Right lobe of liver (tissue), 6 donors: ENCODE data around the gene BRSK1. TPM values are rescaled to one million over a fixed set of nuclear protein-coding genes. Genes with fewer than 3 reads are reported as not detected.
A peak's percentile ranks its signal among the peaks of the same experiment; 100 is the strongest.

Experiments used
- ATAC-seq, 4 donors: fragments of 200-7000 bp; cut with Tn5 transposase; one replicate each; pipeline ENCODE4 v1.9.1; 2020; ENCODE audit warnings: mild to moderate bottlenecking in 4 of 4, moderate library complexity in 4 of 4
- DNase-seq, 3 donors: peaks; one replicate each; pipeline ENCODE4 v3.0.0-alpha.2; 2020
- H3K27ac ChIP-seq, 3 donors: fragments of 200-600 bp; one replicate each; pipeline ENCODE4 v1.8.0; 2022
- H3K27me3 ChIP-seq, 2 donors: fragments of 200-600 bp; one replicate each; pipeline ENCODE4 v1.8.0; 2022
- H3K36me3 ChIP-seq, 4 donors: fragments of 200-600 bp; sonication (generic) in 1 of 4; one replicate each; pipeline versions ENCODE4 v1.5.1 to v1.8.0; 2017 to 2022; ENCODE audit warnings: control low read depth in 1 of 4
- H3K4me1 ChIP-seq, 4 donors: fragments of 200-600 bp; sonication (generic) in 1 of 4; one replicate each; pipeline versions ENCODE4 v1.5.1 to v1.8.0; 2017 to 2022; ENCODE audit warnings: control low read depth in 1 of 4
- H3K4me3 ChIP-seq, 3 donors: fragments of 200-600 bp; one replicate each; pipeline ENCODE4 v1.8.0; 2022
- H3K9me3 ChIP-seq, 4 donors: fragments of 200-600 bp; sonication (generic) in 1 of 4; one replicate each; pipeline versions ENCODE4 v1.5.1 to v1.8.0; 2017 to 2022; ENCODE audit warnings: control low read depth in 1 of 4
- CTCF ChIP-seq, 4 donors: fragments of 200-600 bp in 3 of 4; fragments of 450-650 bp in 1 of 4; IDR thresholded peaks; one replicate each; pipeline versions ENCODE4 v1.5.1 to v1.8.0; 2016 to 2022; ENCODE audit warnings: antibody characterized with exemption in 4 of 4, mild to moderate bottlenecking in 2 of 4
- POLR2A ChIP-seq: fragments of 450-650 bp; IDR thresholded peaks from one replicate; pipeline ENCODE4 v1.6.1; 2017; ENCODE audit warnings: antibody characterized with exemption, mild to moderate bottlenecking
- WGBS: methylation state at CpG from one replicate; pipeline ENCODE4 v1.1.6; 2018; ENCODE audit warnings: low coverage, low lambda C conversion rate; ENCODE audit not compliant: insufficient coverage; ENCODE audit errors: missing lambda C conversion rate; 5-methylcytosine and 5-hydroxymethylcytosine counted together
- intact Hi-C, 2 donors: fragments of 100-400 bp; cut with DNase I; formaldehyde crosslinking; loops; one replicate each; pipeline versions ENCODE4 v1.11.2 to v1.14.1; 2022
- microRNA-seq, 2 donors: library from miRNA; unstranded; fragments of <30 nt; microRNA quantifications; one replicate each; pipeline ENCODE4, GENCODE V29; 2019 to 2020
- small RNA-seq, 2 experiments: library from RNA; depleted of rRNA; stranded (forward); fragments of <200 nt; gene quantifications; one replicate each; pipeline ENCODE3, GENCODE V24; 2016
- total RNA-seq, 6 experiments: library from RNA; depleted of rRNA in 2 of 6; stranded (reverse); fragments of >200 nt in 2 of 6; fragmentation: NEBNext Ultra II Directional in 3 of 6; extraction: Animal tissue kit (Norgen Biotek cat#: 25700) in 3 of 6; gene quantifications; one replicate each; pipeline versions ENCODE4 v1.1.0 to v1.2.4, GENCODE V29; 2016 to 2023
- donor health status: DM: no; HTN: yes; CAD: no.
- donor health status: DM: no; HTN: no; CAD: no.
- donor health status: DM: no; HTN: no; CAD: no.
- donor health status: DM: no; HTN: yes; CAD: no.
- donor health status: DM: no; HTN: yes; CAD: no.

The BRSK1 gene
- total RNA-seq, 6 experiments from 2014 or later = 0.20 to 0.29 (median 0.24) TPM; not detected in 3

GRCh38 chr19:55358493-55358892 is 74.7 kb downstream of the BRSK1 start:
- WGBS = 87% methylated on average over 7 of the region's 19 CpGs
- intact Hi-C loops = no loop called here
- Histone ChIP-seq H3K4me1 (peaks cover 0 to 3% (median 0%) of the 10 kb centered on the region in 4 donors), H3K4me3 (no peak overlapping the region), H3K27ac (no peak overlapping the region), H3K36me3 (no peaks in the 10 kb centered on the region), H3K27me3 (peaks cover 0 to 3% of the 10 kb centered on the region in 2 donors), H3K9me3 (no peaks in the 10 kb centered on the region)
- TF ChIP-seq POLR2A (no peak), CTCF (IDR thresholded peaks at IDR 0.05) (no peak)
- ATAC-seq = no peak
- no peak for DNase-seq

GRCh38 chr19:55358943-55359908 is 75.4 kb downstream of the BRSK1 start:
- Histone ChIP-seq H3K27ac (no peak overlapping the region), H3K27me3 (no peaks in the 10 kb centered on the region), H3K4me1 (no peaks in the 10 kb centered on the region), H3K36me3 (no peaks in the 10 kb centered on the region), H3K9me3 (no peaks in the 10 kb centered on the region), H3K4me3 (no peak overlapping the region)
- TF ChIP-seq POLR2A (no peak), CTCF (IDR thresholded peaks at IDR 0.05) (no peak)
- ATAC-seq = no peak
- intact Hi-C loops = no loop called here
- WGBS = 58% methylated on average over 11 of the region's 32 CpGs
- peak in 1 of 3 donors; percentile 16 for DNase-seq

GRCh38 chr19:55360902-55361301 is 77.1 kb downstream of the BRSK1 start:
- no peaks in the 10 kb centered on the region for H3K4me1 ChIP-seq
- intact Hi-C loops = no loop called here
- no peak overlapping the region for H3K4me3 ChIP-seq
- no peaks in the 10 kb centered on the region for H3K27me3 ChIP-seq
- no peak for TF ChIP-seq POLR2A
- DNase-seq (no peak), ATAC-seq (no peak)
- no peak overlapping the region for H3K27ac ChIP-seq
- no peaks in the 10 kb centered on the region for H3K36me3 ChIP-seq
- H3K9me3 ChIP-seq = no peaks in the 10 kb centered on the region
- WGBS = no CpG with 5 or more reads among the region's 16 CpGs

Small RNAs within 50 kb of the gene (microRNA-seq; reads per million reads assigned to microRNA genes)
- 1.2 to 1.3 reads per million in 2 donors for gene MIR6802
- 2.6 to 5.2 reads per million in 2 donors for gene MIR6803

Small RNAs within 50 kb of the gene (small RNA-seq; reads per million reads assigned to genes)
- 0 reads per million in 2 experiments for gene MIR6802
- 0 to 0.52 reads per million in 2 experiments for gene MIR6803

Other genes starting within 250 kb of the BRSK1 start
- under 1 TPM in 2 of 6 experiments, not detected in 4; 0.33 to 0.42 TPM for gene GP6, start 245.7 kb upstream of the BRSK1 start, total RNA-seq
- gene RDH13, start 220.8 kb upstream of the BRSK1 start, total RNA-seq = 10 to 100 TPM in 4 of 6 experiments, 1 to 10 TPM in 2; 7.7 to 16.8 (median 12.1) TPM
- 1 to 10 TPM in 4 of 6 experiments, under 1 TPM in 2; 0.49 to 2.4 (median 1.2) TPM for gene EPS8L1, start 208.1 kb upstream of the BRSK1 start, total RNA-seq
- 10 to 100 TPM; 35.6 to 48.1 (median 41.7) TPM for gene PPP1R12C, start 166.4 kb upstream of the BRSK1 start, total RNA-seq
- 10 to 100 TPM in 1 of 6 experiments, 1 to 10 TPM in 3, not detected in 2; 1.2 to 10.9 (median 1.6) TPM for gene TNNT1, start 134.8 kb upstream of the BRSK1 start, total RNA-seq
- under 1 TPM in 3 of 6 experiments, not detected in 3; 0.43 to 0.83 (median 0.62) TPM for gene TNNI3, start 126.3 kb upstream of the BRSK1 start, total RNA-seq
- gene DNAAF3, start 117.4 kb upstream of the BRSK1 start, total RNA-seq = 1 to 10 TPM in 2 of 6 experiments, under 1 TPM in 4; 0.22 to 4.3 (median 0.49) TPM
- 1 to 10 TPM in 1 of 6 experiments, under 1 TPM in 1, not detected in 4; 0.06 to 1.7 TPM for gene SYT5, start 103.7 kb upstream of the BRSK1 start, total RNA-seq
- 10 to 100 TPM in 3 of 6 experiments, 1 to 10 TPM in 3; 4.2 to 25.9 (median 12.9) TPM for gene PTPRH, start 74.5 kb upstream of the BRSK1 start, total RNA-seq
- 10 to 100 TPM in 5 of 6 experiments, 1 to 10 TPM in 1; 8.8 to 22.2 (median 14.0) TPM for gene TMEM86B, start 55.2 kb upstream of the BRSK1 start, total RNA-seq
- 10 to 100 TPM; 26.4 to 39.6 (median 30.2) TPM for gene PPP6R1, start 25.0 kb upstream of the BRSK1 start, total RNA-seq
- 10 to 100 TPM; 11.3 to 28.3 (median 15.6) TPM for gene HSPBP1, start 3.9 kb upstream of the BRSK1 start, total RNA-seq
- gene TMEM150B, start 41.3 kb downstream of the BRSK1 start, total RNA-seq = 1 to 10 TPM; 1.1 to 5.6 (median 2.2) TPM
- gene KMT5C, start 55.9 kb downstream of the BRSK1 start, total RNA-seq = 1 to 10 TPM; 2.3 to 5.3 (median 3.7) TPM
- not detected for gene COX6B2, start 70.7 kb downstream of the BRSK1 start, total RNA-seq
- gene GARIN5B, start 79.3 kb downstream of the BRSK1 start, total RNA-seq = not detected
- not detected for gene IL11, start 86.5 kb downstream of the BRSK1 start, total RNA-seq
- gene TMEM190, start 92.8 kb downstream of the BRSK1 start, total RNA-seq = not detected
- gene TMEM238, start 100.3 kb downstream of the BRSK1 start, total RNA-seq = 10 to 100 TPM; 10.8 to 19.7 (median 14.8) TPM
- 100 to 1,000 TPM; 305 to 530 (median 455) TPM for gene RPL28, start 101.9 kb downstream of the BRSK1 start, total RNA-seq
- 10 to 100 TPM in 3 of 6 experiments, 1 to 10 TPM in 3; 4.3 to 16.4 (median 9.1) TPM for gene UBE2S, start 123.8 kb downstream of the BRSK1 start, total RNA-seq
- under 1 TPM in 1 of 6 experiments, not detected in 5; 0.04 TPM for gene SHISA7, start 159.3 kb downstream of the BRSK1 start, total RNA-seq
- 100 to 1,000 TPM in 3 of 6 experiments, 10 to 100 TPM in 3; 69.4 to 222 (median 100) TPM for gene ISOC2, start 177.6 kb downstream of the BRSK1 start, total RNA-seq
- gene C19orf85, start 180.8 kb downstream of the BRSK1 start, total RNA-seq = not detected
- 1 to 10 TPM; 3.4 to 9.2 (median 4.4) TPM for gene ZNF628, start 192.6 kb downstream of the BRSK1 start, total RNA-seq
- gene NAT14, start 201.2 kb downstream of the BRSK1 start, total RNA-seq = 1 to 10 TPM; 2.5 to 6.0 (median 3.9) TPM
- 1 to 10 TPM in 4 of 6 experiments, under 1 TPM in 2; 0.35 to 1.6 (median 1.2) TPM for gene SSC5D, start 204.4 kb downstream of the BRSK1 start, total RNA-seq